Stimulated activated CD4-positive, alpha-beta T cell treated with anti-CD3 and anti-CD28 coated beads, Interleukin-1b, Interleukin-23, amount 100 ng/mL, for 24 hours (primary cell): ENCODE results near the gene MED17.
"Not testable (repeated sequence)": the region's sequence is repeated elsewhere in the genome, so short reads cannot be mapped to it uniquely, and the experiment has no call there.

Experiments used
- DNase-seq, 4 experiments: peaks; one replicate each; pipeline ENCODE4 v3.0.0-alpha.2; 2020; ENCODE audit warnings: low read depth in 4 of 4, low spot score in 1 of 4

Gene MED17, protein sequence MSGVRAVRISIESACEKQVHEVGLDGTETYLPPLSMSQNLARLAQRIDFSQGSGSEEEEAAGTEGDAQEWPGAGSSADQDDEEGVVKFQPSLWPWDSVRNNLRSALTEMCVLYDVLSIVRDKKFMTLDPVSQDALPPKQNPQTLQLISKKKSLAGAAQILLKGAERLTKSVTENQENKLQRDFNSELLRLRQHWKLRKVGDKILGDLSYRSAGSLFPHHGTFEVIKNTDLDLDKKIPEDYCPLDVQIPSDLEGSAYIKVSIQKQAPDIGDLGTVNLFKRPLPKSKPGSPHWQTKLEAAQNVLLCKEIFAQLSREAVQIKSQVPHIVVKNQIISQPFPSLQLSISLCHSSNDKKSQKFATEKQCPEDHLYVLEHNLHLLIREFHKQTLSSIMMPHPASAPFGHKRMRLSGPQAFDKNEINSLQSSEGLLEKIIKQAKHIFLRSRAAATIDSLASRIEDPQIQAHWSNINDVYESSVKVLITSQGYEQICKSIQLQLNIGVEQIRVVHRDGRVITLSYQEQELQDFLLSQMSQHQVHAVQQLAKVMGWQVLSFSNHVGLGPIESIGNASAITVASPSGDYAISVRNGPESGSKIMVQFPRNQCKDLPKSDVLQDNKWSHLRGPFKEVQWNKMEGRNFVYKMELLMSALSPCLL

DNA sequence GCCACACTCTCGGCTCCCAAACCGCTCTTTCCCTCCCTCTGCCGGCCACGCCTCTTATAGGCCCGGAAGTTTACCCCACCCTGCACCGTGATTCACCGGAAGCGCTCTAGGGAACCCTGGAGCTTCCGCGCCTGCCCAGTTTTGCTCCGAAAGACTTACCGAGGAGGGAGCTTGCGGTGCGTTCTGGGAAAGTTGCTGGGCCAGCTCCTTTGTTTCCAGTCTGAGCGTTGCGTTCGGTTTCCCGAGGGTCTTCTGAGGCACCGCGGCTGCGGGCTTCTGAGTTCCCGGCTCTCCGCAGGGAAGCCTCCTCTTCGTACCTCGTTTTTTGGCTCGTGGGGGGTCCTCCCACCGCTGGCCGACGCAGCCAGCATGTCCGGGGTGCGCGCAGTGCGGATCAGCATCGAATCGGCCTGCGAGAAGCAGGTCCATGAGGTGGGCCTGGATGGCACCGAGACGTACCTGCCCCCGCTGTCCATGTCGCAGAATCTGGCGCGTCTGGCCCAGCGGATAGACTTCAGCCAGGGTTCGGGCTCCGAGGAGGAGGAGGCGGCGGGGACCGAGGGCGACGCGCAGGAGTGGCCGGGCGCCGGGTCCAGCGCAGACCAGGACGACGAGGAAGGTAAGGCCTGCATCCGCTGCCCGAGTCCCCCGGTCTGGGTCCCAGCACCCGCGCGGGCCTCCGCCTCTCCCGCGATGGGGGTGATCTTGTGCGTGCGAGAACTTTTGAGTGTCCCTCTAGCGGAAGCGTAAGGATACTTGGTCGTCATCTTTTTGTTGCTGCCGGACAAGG is at the start of gene MED17:
Gene MED17 (plus strand): TSS at position 138 of the 790 bp plus-strand sequence. CDS start 232 bp downstream, at position 370.
- DNase-seq: peak; percentile 77 to 86 (median 84)

DNA sequence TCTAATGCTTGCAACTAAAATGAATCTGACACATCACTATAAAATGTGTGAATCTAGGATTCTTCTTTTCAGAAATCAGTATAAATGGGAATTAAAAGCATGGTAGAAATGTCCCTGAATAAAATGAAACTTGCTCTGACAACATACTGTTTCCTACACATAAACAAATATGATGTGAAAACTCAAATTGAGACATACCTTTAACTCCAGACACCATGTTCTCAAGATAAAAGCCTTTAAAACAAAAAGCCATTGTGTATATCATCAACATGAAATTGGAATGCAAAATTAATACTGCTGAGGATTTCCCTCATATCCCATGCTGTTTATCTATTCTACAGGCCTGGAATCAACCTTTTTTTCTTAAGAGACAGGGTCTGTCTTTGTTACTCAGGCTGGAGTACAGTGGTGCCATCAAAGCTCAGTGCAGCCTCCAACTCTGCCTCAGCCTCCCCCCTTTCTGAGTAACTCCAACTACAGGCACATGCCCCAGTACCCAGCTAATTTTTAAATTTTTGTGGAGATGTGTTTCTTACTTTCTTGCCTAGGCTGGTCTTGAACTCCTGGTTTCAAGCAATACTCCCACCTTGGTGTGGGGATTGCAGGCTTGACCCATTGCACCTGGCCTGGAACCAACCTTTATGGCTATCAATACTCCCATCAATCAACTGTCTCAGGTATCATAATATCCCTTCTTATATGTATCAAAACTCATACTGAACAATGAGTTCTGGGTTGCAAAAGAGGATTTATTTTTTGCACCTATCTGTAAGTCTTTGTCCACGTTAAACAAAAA is 49.5 kb upstream of the MED17 start:
- no peak for DNase-seq

DNA sequence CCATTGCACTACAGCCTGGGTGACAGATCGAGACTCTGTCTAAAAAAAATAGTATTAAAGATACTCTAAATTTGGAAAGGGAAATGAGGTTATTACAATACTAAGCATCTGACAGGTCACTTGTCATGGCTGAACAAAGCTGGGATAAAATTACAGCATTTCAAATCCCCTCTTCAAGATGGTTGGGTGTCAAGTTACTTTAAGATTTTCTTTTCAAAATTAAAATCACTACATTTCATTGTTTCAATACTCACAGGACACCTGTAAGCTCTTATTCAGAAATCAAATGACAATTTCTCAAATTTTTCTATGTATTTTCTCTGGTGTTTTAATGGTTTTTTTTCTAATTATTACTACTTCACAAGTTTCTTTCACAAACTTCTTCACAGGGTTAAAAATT is 48.5 kb upstream of the MED17 start:
- no peak for DNase-seq

DNA sequence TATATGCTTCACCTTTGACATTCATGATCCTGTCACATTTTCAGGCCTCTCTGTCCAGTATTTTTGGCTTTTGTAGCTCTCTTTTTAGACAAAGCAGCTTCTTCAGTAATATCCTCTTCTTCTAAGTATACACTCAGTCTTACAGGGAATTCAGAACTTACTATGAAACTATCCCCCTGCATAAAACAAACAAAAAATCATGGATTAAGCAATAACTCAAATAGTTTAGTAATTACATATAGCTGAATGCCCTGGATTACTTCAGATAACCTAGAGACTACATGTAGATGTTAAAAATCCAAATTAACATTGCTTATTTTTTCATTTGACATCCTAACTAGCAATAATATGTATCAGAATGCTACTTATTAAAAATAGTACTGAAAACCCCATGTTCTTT is 48.0 kb upstream of the MED17 start:
- DNase-seq: no peak

DNA sequence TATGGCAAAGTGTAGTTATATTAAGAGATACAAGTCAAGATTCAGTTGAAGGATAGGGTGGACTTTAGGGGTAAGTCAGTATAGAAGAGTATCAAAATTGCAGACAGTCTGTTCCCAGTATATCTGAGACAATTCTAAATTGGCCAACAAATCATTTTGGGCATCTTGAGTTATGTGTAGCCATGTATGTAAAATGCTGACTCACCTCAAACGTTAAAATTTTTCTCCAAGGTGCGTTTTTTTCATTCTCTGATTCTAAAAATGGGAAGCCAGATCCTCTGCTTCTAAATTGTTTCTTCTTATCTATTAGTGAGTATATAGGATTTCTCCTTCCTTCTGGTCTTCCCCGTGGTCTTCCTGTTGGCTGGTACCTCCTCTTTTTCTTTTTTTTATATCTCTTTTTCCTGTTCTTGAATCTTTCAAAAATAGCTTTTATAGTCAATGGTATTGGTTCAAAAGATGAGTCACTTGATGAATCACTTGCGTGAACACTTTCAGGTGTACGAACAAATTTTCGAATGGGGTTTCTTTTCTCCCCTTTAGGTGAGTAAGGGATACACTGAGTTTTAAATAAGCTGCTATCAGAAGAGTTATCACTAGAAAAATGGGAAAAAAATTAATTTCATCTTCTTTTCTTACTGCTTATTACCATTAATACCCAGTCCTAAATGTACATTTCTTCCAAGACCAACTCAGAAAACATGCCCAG is 46.0 kb upstream of the MED17 start:
- DNase-seq: no peak

DNA sequence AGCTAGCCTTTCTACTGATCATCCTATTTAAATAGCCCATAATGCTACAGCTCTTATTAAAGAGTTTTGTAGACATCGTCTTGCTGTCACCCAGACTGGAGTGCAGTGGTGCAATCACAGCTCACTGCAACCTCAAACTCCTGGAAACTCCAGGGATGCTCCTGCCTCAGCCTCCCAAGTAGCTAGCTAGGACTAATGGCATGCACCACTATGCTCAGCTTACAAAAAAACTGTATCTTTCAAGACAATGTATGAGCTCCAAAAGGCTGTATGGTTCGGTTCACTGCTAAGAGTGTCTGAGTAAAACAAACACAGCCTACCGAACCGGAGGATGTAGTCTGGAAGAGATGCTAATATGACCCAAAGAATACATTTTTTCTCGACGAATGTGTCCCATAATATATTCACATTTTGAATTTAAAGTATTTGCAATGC is 45.4 kb upstream of the MED17 start:
- DNase-seq: no peak

DNA sequence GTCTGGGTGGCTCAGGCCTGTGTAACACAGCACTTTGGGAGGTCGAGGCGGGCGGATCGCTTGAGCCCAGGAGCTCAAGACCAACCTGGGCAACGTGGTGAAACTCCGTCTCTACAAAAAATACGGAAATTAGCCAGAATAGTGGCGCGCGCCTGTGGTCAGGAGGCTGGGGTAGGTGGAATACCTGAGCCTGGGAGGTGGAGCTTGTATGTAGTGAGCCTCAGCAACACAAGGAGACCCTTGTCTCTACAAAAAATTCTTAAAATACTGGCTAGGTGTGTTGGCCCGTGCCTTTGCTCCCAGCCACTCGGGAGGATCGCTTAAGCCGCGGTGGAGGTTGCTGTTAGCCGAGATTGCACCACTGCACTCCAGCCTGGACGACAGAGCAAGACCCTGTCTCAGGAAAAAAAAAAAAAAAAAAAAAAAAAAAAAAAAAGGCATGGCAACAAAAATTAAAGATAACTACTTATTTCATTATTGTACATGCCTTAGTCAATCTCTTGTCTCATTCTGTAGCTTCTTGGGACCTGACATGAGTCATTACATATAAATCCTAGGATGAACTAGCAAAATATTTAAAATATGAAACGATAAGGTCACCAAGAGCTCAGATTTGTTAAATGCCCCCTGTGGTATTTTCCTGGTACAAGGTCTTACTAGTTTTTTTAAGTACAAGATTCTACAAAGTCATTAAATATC is 43.9 kb upstream of the MED17 start:
- DNase-seq: peak in 3 of 4 experiments; percentile 15 to 40 (median 32)

DNA sequence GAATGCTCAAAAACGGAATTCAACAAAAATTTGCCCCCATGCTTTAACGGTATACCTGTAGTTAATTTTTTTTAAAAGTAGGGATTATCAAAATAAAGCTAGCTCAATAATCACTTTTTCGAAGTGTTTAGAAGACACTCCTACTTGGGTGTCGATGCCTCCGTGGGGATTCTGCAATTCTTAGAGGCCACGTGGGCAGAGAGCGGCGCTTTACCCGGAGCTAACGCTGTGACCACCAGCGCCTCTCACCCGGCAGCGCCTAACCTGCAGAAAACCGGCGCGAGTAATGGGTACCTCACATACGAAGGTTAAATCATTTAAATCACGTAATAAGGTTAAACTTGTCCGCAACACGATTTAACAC is 43.4 kb upstream of the MED17 start:
- DNase-seq: peak; percentile 38 to 50 (median 43)

DNA sequence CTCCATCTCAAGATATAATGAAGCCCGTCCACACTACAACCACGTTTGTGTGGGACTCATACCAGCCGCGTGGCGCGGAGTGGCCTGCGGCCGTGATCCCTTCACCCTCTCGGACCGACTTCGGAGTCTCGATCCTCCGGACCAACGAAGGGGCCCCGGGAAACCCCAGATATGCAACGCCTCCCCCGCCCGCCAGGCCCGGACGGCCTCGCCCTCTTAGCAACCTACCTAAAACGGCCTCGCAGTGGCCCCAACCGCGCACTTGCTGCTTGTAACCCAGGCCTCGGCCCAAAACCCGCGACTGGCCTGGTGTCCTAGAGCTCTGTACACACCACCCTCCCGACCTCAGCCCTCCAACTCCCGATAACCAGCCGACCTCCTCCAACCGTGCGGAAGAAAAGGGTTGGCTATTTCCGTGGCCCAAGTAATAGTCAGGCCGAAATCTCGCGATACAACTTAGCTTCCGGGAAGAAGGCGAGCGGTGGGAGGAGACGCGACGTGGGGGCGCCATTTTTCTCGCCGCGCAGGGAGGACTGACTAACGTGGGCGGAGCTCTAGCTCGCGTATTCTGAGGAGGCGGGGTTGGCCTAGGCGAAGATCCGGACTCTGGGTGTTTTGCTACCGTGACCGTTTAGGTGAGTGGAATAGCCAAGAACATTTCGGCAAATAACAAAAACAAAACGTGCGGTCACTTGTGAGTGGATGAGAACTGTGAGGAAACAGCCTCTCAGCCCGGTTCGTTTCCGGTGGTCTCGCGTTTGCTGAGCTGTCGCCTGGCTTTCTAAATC is 42.8 kb upstream of the MED17 start, which contains the start of the genes C11orf54 and TAF1D:
Gene C11orf54 (plus strand): TSS at position 579 of the 788 bp plus-strand sequence. CDS start 5,722 bp downstream, outside the sequence.
Gene TAF1D (minus strand): TSS at position 402 of the 788 bp plus-strand sequence. CDS start 2,191 bp downstream, outside the sequence.
- peak; percentile 88 to 92 (median 92) for DNase-seq

DNA sequence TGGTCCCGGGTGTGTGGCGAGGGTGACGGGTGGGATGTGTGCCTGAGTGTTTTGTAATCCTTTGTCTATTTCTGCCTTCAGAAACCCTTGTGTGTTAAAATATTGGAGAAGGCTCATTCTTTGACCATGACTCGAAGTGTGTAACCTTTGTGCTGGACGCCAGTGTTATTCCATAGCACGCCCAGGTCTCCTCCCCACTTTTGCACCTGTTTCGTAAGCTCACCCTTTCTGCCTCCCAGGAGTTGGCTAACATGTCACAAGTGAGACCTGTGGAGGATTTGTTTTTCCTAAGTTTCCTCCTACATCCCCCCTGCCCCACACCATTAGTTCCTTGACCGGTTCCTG is 42.2 kb upstream of the MED17 start:
- no peak for DNase-seq

DNA sequence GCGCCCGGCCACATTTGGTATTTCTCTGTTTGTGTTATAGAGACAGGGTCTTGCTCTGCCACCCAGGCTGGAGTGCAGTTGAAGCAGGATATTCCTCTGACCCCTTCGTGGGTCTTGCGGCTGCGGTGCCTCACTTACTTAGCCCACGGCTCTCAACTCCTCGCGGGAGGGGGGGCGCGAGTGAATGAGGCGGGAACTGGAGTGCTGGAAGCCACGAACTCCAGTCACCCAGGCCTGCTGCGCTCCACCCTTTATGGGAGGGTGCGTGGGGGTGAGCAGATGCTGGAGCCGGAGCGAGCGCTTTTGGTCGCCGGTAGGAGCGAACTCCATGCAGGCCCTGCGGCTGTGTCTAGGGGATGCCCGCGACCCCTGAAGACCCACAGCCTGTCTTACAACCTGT is 40.8 kb upstream of the MED17 start:
- DNase-seq: no peak

DNA sequence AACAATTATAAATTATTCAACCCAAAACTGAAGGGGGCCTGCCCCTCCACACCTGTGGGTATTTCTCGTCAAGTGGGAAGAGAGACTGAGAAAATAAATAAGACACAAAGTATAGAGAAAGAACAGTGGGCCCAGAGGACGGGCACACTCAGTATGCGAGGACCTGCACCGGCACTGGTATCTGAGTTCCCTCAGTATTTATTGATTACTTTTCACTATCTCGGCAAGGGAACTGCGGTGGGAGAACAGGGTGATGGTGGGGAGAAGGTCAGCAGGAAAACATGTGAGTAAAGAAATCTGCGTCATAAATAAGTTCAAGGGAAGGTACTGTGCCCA is 39.4 kb upstream of the MED17 start:
- DNase-seq: no peak

DNA sequence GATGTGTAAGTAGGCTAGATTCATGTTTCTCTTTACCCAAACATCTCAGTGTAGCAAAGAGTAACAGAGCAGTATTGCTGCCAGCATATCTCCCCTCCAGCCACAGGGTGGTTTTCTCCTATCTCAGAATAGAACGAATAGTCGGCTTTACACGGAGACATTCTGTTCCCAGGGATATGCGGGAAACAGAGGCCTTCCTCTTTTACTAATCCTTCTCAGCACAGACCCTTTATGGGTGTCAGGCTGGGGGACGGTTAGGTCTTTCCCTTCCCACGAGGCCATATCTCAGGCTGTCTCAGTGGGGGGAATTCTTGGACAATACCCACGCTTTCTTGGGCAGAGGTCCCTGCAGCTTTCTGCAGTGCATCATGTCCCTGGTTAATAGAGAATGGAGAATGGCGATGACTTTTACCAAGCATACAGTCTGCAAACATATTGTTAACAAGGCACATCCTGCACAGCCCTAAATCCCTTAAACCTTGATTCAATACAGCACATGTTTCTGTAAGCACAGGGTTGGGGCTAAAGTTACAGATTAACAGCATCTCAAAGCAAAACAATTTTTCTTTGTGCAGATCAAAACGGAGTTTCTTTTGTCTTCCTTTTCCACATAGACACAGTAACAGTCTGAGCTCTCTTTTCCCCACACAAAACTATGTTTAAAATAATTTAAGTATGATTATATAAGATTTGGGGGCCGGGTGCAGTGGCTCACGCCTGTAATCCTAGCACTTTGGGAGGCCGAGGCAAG is 38.9 kb upstream of the MED17 start:
- DNase-seq: not testable (repeated sequence)

DNA sequence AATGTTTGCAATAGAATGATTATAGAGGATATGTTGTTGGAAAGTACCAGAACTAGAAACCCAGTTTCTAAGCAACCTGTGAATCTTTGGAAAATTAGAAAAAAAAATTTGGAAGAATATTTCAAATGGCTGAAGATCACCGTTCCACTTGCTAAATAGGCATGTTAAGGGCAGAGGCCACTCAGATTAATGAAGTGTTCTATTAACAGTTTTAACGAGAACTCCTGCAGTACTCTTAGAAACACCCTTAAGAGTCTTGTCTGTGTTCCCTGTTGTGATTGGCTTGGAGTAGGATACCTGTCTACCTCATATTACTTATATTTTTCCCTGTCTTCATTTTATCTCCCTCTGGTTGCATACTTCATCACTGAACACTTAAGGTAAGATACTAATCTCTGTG is 38.0 kb upstream of the MED17 start:
- DNase-seq: no peak

DNA sequence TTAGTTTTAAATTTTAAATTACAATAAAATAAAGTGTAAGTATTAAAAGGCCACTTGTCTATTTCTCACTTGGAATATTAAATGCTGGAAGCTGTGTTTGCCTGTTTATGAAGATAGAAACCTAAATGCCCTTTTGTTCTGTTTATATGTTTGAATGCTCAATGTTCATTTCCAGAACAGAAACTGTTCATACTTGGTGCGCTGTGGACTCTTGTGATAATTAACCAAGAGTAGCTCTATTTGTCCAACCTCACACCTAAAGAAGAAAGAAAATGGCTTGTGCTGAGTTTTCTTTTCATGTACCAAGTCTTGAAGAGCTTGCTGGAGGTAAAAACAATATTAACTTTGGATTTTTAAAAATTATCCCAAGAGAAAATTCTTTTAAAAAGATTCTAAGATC is 37.0 kb upstream of the MED17 start:
- DNase-seq: no peak

DNA sequence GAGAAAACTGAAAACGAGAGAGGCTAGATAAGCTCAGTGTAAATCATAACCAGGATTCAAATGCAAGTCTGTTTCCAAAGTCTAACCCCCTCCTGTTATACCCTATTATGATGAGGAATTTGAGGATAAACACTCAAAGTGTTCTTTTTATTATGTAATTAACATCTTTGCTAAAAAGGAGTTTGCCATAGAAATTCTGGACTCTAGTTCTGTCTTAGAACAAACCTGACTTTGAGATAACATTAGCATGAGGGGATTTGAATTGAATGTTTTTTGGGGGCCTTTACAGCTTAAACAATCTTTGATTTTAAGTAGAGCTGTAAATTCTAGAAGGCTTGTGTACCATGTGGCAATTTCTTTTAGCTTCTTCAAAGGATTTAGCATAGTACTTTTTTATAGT is 33.1 kb upstream of the MED17 start:
- DNase-seq: no peak

DNA sequence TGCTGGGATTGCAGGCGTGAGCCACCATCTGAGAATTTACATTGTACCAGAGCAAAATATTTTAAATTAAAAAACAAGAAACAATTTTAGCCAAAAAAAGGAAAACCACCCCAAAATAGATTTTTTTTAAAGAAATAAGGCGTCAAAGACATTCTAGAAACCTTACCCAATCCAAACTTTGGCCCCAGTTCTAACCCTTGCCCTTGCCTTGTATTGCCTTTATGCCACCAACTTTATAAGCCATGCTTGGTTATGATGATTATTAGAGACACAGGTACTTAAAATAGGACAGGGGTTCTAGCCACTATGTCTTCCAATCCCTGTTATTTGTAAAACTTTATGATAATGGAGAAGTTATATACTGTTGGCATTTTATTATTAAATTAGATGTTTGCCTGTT is 30.8 kb upstream of the MED17 start:
- no peak for DNase-seq

DNA sequence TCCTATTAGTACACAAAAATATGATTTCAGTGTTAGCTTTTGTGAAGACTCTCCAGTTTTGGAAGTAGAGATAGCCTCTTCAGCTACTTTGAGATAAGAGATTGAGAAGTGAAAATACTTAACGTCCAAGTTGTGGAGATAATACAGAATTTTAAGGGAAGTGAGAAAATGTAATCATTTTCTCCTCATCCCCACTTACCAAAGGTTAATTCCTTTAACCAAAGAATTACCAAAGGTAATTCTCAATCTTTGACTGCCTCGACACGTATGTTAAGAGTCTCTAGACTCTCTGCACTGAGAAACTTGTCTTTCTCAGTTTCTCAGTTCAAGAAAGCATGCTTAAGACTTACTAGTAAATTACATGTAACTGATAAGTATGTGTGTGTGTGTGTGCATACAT is 27.3 kb upstream of the MED17 start:
- DNase-seq: no peak
